WI38 (cell line): ENCODE measurements around the gene PTPN2.

Experiments
- H3K4me3 ChIP-seq: 2 replicates; pipeline ENCODE4 v1.5.1; 2011; ENCODE audit warnings: low read depth, mild to moderate bottlenecking, control low read depth, low read length
- TF ChIP-seq, protein P1 (sequence below): IDR thresholded peaks from 2 replicates; pipeline ENCODE4 v1.5.1; 2012; ENCODE audit warnings: low read depth, mild to moderate bottlenecking, control low read depth, low read length

PTPN2 gene

DNA sequence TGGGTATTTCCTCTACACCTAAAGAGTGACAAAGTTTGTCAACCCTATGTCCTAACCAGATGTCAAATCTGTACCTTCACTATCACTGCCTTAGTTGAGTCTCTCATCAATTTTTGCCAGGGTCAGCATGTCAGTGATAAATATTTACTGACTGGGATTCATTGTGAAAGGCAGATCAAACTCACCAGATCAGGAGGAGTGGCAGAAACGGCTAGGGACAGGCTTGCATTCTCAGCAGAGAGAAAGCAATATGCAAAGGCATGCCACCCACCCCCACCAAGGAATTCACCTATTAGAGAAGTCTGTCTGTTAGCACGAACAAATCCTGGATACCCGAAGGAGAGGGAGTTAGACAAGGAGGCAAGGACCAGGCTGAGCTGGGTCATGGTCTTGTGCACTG is 62.6 kb downstream of the PTPN2 start:
- no peak overlapping the region for H3K4me3 ChIP-seq
- TF ChIP-seq, protein P1, sequence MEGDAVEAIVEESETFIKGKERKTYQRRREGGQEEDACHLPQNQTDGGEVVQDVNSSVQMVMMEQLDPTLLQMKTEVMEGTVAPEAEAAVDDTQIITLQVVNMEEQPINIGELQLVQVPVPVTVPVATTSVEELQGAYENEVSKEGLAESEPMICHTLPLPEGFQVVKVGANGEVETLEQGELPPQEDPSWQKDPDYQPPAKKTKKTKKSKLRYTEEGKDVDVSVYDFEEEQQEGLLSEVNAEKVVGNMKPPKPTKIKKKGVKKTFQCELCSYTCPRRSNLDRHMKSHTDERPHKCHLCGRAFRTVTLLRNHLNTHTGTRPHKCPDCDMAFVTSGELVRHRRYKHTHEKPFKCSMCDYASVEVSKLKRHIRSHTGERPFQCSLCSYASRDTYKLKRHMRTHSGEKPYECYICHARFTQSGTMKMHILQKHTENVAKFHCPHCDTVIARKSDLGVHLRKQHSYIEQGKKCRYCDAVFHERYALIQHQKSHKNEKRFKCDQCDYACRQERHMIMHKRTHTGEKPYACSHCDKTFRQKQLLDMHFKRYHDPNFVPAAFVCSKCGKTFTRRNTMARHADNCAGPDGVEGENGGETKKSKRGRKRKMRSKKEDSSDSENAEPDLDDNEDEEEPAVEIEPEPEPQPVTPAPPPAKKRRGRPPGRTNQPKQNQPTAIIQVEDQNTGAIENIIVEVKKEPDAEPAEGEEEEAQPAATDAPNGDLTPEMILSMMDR = no peak

GRCh38 chr18:12820506-12820905 is 63.5 kb downstream of the PTPN2 start:
- H3K4me3 ChIP-seq = no peak overlapping the region
- TF ChIP-seq, protein P1 = no peak

- TF ChIP-seq, protein P1 = no peak
- no peak overlapping the region for H3K4me3 ChIP-seq
Measured at GRCh38 chr18:12819841-12820240, 64.2 kb downstream of the PTPN2 start.

GRCh38 chr18:12819322-12819721 is 64.7 kb downstream of the PTPN2 start:
- TF ChIP-seq, protein P1 = no peak
- H3K4me3 ChIP-seq = no peak overlapping the region

DNA sequence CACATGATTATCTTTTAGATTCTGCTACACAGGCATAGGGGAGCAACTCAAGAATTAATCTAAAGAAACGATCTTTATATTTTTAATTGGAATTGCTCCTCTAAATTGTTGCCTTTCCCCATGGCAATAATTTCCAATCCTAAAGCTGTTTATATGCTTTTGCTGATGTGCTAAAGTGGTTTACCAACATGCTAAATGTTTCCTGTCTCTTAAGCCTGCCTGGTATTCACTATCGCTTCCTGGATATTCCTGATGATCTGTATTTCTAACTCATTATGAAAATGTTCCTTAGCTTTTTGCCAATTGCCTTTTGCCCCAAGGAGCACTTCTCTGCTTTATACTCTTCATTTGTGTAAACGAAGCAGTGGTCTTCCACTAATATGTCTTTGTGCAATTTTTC is 65.8 kb downstream of the PTPN2 start:
- TF ChIP-seq, protein P1 = no peak

GRCh38 chr18:12816451-12816850 is 67.6 kb downstream of the PTPN2 start:
- TF ChIP-seq, protein P1 = no peak
- H3K4me3 ChIP-seq = no peak overlapping the region

More for the DNA sequence above, 65.8 kb downstream of the PTPN2 start:
- H3K4me3 ChIP-seq = no peak overlapping the region

GRCh38 chr18:12811191-12811950 is 72.7 kb downstream of the PTPN2 start:
- no peak overlapping the region for H3K4me3 ChIP-seq
- TF ChIP-seq, protein P1 = no peak
